T-helper 1 cell treated with Interleukin-12 subunit alpha and Interleukin-12 subunit beta and Interleukin-4 antibody, amounts not matched to agents 30 μg/mL and 1 μg/mL, for 36 hours (primary cell): Measurements from ENCODE around the gene ABCF2.

Experiments used
- H3K27ac Mint-ChIP-seq: one replicate; pipeline ENCODE4 v1.8.0; 2021; ENCODE audit warnings: mild to moderate bottlenecking, mixed read lengths
- H3K27me3 Mint-ChIP-seq: one replicate; pipeline ENCODE4 v1.8.0; 2021; ENCODE audit warnings: low read depth, mixed read lengths
- H3K36me3 Mint-ChIP-seq: one replicate; pipeline ENCODE4 v1.8.0; 2021; ENCODE audit warnings: low read depth, mixed read lengths
- H3K4me1 Mint-ChIP-seq: one replicate; pipeline ENCODE4 v1.8.0; 2021; ENCODE audit warnings: low read depth, mixed read lengths
- H3K4me3 Mint-ChIP-seq: one replicate; pipeline ENCODE4 v1.8.0; 2021; ENCODE audit warnings: mild to moderate bottlenecking, moderate library complexity, mixed read lengths
- H3K9me3 Mint-ChIP-seq: one replicate; pipeline ENCODE4 v1.8.0; 2021; ENCODE audit warnings: mixed read lengths

Gene ABCF2

DNA sequence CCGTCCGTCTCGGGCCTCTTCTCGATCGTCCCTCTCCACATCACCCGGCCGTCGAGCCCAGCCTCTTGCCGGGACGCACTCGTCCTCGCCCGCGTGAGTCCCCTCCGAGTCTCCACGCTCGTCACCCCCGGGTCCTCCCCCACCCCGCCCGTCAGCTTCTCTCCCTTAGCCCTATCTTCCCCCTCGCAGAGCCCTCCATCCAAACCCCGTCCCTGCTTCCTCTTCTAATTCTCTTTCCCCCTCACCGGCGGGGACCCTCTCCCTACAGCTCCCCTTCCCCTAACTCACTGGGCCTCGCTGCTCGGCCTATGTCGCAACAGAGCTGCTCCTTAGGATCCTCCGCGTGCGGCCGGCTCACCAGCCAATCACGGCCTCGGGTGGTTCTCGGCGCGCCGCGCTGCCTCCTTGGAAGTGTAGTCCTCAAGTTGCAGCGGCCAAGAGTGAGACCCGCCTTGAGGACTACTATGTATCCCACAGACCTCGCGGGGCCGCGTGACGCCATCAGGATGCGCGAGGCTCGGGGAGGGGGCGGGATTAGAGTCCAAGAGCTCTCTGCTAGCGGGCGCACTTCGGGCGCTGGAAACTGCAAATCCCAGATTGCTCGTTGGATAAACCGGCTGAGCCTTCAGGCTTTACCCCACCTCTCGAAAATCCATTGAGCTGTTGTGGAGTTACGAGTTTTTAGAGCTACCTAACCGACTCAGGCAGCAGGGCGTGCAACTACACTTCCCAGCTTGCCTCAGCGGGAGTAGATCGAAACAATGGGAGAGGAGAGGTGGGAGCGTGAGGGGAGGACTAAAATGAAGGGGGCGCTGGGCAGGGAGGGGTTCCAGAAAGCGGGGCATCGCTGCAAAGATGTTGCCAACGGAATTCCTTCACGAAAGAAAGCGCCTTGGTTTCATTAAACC, at the start of gene ABCF2:
TSS of gene ABCF2 (minus strand) at position 331 of the 908 bp plus-strand sequence. CDS start 747 bp downstream, outside the sequence.
- peaks cover 39% of the 10 kb centered on the region for H3K4me1 Mint-ChIP-seq
- peak within 1 kb of the TSS; percentile 95 for H3K4me3 Mint-ChIP-seq
- H3K27me3 Mint-ChIP-seq = peaks cover 6% of the 10 kb centered on the region
- peak within 1 kb of the TSS; percentile 94 for H3K27ac Mint-ChIP-seq
- H3K9me3 Mint-ChIP-seq = no peaks in the 10 kb centered on the region
- peaks cover 25% of the 10 kb centered on the region for H3K36me3 Mint-ChIP-seq

DNA sequence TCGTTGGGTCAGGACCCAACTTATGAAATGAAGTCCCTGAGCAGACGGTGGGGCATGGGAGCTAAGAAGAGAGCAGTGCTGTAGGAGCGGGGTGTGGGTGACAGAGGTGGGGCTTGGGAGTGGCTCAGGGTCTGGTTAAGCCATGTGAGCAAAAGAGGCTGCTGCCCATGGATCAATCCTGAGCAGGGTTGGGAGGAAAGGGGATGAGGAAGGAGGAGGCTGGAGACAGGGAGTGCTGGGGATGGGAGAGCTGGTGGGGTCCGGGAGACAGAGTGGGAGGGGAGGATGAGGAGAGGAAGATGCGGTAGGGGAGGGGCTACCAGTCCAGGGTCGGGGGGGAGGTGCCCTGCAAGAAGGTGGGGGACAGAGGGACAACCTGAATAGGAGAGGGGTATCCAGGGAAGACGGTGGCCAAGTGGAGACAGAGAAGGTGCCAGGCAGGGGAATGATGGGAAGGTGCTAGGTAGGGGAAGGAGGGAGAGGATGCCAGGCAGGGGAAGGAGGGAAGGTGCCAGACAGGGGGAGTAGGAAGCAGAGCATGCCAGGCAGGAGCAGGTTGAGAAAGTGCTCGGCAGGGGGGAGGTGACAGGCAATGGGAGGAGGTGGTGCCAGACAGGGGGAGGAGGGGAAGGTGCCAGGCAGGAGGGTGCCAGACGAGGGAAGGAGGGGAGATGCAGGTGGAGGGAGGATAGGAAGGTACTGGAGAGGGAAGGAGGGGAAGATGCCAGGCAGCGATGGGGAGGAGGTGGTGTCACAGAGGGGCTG, 49.0 kb upstream of the ABCF2 start:
- H3K27me3 Mint-ChIP-seq = peaks cover 13% of the 10 kb centered on the region
- peaks cover 9% of the 10 kb centered on the region for H3K4me1 Mint-ChIP-seq
- H3K4me3 Mint-ChIP-seq = peak overlapping the region; percentile 53
- no peaks in the 10 kb centered on the region for H3K9me3 Mint-ChIP-seq
- H3K36me3 Mint-ChIP-seq = no peaks in the 10 kb centered on the region
- H3K27ac Mint-ChIP-seq = no peak overlapping the region

DNA sequence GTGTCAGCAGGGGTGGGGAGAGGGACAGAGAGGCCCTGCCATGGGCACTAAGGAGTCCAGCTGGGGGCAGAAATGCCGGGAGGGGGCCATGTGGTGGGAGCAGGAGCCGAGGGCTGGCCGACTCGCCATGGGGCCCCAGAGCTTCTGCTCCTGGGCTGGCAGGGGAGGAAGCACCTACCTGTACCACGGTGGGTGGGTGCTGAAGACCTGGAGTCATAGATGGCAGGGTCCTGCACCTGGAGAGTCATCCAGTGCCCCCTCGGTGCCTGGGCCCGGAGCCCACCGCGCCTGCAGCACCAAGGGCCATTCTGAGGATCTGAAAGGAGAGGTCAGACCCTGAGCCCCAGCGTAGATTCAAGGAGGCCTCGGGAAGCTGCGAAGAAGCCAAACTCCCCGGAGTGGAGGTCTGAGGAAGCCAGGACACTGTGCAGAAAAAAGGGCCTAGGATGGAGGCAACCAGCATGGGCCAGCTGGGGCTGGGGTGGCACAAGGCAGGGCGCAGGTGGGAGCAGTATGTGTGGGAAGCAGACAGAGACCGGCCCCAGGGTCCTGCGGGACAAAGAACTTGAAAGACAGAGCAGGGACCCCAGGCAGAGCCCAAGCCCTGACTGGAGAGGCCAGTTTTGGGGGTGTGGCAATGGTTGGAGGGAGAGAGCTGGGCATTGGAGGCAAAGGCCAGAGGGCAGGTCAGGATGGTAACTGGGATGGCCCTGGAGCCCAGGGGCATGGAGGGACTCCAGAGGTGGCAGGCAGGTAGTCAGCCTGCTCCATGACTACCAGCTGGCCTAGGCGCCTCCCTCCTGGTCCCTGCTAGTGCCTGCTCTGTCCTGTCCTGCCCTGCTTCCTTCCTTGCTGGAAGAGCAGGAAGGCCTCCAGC, 48.2 kb upstream of the ABCF2 start:
- H3K4me3 Mint-ChIP-seq = peak overlapping the region; percentile 57
- no peak overlapping the region for H3K27ac Mint-ChIP-seq
- peaks cover 9% of the 10 kb centered on the region for H3K4me1 Mint-ChIP-seq
- peaks cover 12% of the 10 kb centered on the region for H3K27me3 Mint-ChIP-seq
- H3K9me3 Mint-ChIP-seq = no peaks in the 10 kb centered on the region
- no peaks in the 10 kb centered on the region for H3K36me3 Mint-ChIP-seq

DNA sequence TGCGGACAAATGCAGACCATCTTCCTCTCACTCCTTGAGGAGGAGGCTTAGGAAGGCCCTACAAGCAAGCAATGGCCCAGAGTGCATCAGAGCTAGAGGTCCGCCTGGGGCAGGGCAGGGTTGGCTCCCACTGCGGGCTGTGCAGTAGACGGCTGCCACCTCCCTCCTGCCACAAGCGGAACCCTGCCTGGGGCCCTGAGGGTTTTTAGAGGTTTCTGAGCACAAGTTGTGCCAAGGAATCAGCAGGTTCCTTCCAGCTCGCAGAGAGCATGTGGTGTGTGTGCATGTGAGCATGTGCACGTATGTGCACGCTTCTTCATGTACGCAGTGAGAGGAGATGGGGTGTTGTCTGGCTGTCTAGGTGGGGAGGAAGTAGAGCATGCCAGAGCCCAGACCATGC, 47.4 kb upstream of the ABCF2 start:
- H3K36me3 Mint-ChIP-seq = no peaks in the 10 kb centered on the region
- H3K9me3 Mint-ChIP-seq = no peaks in the 10 kb centered on the region
- H3K4me3 Mint-ChIP-seq = peak overlapping the region; percentile 8
- H3K27me3 Mint-ChIP-seq = peaks cover 12% of the 10 kb centered on the region
- H3K27ac Mint-ChIP-seq = no peak overlapping the region
- H3K4me1 Mint-ChIP-seq = peaks cover 9% of the 10 kb centered on the region

DNA sequence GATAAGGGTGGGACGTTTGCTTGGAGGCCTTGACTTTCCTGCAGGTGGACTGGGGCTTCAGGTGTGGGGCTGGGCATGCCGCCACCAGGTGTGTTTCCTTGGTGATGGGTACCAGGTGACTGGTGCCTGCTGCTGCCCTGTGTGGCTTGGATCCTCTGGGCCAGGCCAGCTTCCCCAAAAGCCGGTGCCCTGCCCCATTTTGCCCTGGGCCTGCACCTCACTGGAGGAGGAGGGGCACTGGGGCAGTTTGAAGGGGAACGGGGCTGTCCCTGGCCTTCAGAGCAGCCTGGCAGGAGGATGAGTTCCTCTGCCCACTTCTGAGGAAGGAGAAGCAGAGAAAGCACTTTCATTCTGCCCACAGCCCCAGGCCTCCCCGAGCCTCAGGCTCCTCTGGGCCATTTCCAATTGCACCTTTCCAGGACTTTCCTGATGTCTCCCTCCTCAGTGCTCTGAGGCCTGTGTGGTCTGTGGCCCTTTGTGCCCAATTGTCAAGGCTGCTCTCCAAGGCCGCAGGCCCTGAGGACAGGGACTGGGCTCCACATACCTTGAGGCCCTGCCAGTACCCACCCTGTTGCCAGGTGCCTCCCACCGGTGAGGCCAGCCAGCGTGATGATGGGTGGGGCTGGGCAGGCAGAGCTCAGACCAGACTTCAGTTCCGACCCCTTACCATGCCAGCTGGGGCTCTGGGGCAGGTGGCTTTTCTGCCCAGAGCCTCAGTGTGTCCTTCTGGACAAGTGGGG, 46.8 kb upstream of the ABCF2 start:
- peaks cover 12% of the 10 kb centered on the region for H3K27me3 Mint-ChIP-seq
- peaks cover 9% of the 10 kb centered on the region for H3K4me1 Mint-ChIP-seq
- no peaks in the 10 kb centered on the region for H3K36me3 Mint-ChIP-seq
- H3K9me3 Mint-ChIP-seq = no peaks in the 10 kb centered on the region
- no peak overlapping the region for H3K4me3 Mint-ChIP-seq
- no peak overlapping the region for H3K27ac Mint-ChIP-seq

DNA sequence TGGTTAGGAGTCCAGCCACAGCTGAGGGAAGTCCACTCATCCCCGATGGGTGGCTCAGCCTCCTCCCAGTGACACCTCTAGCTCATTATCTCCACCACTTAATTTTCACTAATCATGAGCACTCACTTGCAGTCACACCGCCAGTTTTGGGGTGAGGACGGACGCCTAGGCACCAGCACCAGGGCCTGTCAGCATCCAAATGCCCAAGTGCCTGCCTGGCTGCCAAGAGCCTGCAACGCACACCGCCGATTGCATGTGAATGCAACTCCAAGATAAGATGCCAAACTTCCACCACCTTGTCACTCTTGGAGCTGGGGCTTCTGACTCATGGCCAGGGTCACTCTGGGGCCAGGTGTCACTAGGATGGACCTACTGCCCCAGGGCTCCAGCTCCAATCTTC, 45.9 kb upstream of the ABCF2 start:
- H3K36me3 Mint-ChIP-seq = no peaks in the 10 kb centered on the region
- H3K27me3 Mint-ChIP-seq = peaks cover 7% of the 10 kb centered on the region
- peaks cover 9% of the 10 kb centered on the region for H3K4me1 Mint-ChIP-seq
- H3K27ac Mint-ChIP-seq = no peak overlapping the region
- H3K4me3 Mint-ChIP-seq = no peak overlapping the region
- H3K9me3 Mint-ChIP-seq = no peaks in the 10 kb centered on the region

DNA sequence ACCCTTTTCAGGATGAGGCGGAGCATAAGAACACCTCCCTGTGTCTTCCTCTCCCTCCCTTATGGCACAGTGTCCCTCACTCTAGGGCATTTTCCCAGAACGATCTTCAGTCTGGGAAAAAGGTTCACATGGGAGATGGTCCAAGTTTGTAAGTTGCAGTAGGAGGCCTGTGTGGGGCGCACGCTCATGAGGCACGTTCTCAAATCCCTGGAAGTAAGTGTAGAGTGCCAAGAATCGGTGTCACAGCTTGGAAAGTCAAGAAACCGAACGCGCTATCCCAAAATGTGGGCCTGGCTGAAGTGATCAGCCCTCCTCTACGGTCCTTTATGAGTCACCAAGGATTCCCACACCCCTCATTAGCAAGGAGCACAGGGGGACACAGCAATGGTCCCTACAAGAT, 45.4 kb upstream of the ABCF2 start:
- no peaks in the 10 kb centered on the region for H3K9me3 Mint-ChIP-seq
- H3K4me1 Mint-ChIP-seq = peaks cover 9% of the 10 kb centered on the region
- no peak overlapping the region for H3K4me3 Mint-ChIP-seq

DNA sequence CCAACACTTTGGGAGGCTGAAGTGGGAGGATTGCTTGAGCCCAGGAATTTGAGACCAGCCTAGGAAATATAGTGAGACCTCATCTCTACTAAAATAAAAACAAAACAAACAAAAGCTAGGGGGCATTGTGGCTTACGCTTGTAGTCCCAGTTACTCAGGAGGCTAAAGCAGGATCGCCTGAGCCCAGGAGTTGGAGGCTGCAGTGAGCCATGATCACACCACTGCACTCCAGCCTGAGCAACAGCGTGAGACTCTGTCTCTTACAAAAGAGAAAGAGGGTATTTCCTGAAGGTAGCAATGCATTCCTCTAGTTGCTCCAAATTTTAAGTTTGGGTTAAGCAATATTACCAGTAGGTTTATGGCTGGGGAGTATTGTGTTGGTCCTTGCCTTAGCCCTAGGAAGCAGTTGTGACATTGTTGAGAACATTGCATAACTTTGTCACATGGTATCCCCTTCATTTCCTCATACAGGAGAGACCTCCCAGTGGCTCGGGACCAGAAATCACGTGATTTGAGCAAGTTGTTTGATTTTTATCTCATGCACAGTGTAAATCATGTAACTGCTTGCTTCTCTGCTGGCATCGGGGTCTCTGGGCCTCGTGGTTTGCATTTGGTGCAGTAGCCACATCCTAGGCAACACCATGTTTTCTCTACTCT, 44.8 kb upstream of the ABCF2 start:
- H3K4me3 Mint-ChIP-seq = no peak overlapping the region
- no peaks in the 10 kb centered on the region for H3K36me3 Mint-ChIP-seq
- H3K4me1 Mint-ChIP-seq = peaks cover 8% of the 10 kb centered on the region
- H3K9me3 Mint-ChIP-seq = no peaks in the 10 kb centered on the region
- H3K27me3 Mint-ChIP-seq = peaks cover 7% of the 10 kb centered on the region
- H3K27ac Mint-ChIP-seq = no peak overlapping the region

More for the DNA sequence above, 45.4 kb upstream of the ABCF2 start:
- peaks cover 7% of the 10 kb centered on the region for H3K27me3 Mint-ChIP-seq
- H3K27ac Mint-ChIP-seq = no peak overlapping the region
- H3K36me3 Mint-ChIP-seq = no peaks in the 10 kb centered on the region

DNA sequence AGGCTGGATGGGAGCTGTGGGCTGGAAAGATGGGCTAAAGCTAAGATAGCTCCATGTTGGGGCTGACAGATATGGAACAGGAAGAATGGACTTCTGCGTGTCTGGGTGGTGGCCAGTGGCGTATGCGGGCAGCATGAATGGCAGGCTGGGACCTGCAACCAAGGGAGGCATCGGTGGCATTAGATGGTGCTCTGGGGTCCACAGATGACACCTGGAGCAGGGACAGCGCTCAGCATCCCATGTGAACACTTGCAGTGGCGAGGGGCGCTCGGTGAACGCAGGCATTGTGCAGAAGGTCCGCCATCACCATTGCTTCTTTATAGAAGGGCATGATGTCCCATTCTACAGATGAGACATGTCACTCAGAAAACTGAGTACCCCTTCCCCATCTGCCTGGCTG, 42.5 kb upstream of the ABCF2 start:
- no peak overlapping the region for H3K27ac Mint-ChIP-seq
- no peaks in the 10 kb centered on the region for H3K9me3 Mint-ChIP-seq
- no peaks in the 10 kb centered on the region for H3K27me3 Mint-ChIP-seq
- no peaks in the 10 kb centered on the region for H3K36me3 Mint-ChIP-seq
- H3K4me1 Mint-ChIP-seq = peaks cover 3% of the 10 kb centered on the region
- H3K4me3 Mint-ChIP-seq = no peak overlapping the region

DNA sequence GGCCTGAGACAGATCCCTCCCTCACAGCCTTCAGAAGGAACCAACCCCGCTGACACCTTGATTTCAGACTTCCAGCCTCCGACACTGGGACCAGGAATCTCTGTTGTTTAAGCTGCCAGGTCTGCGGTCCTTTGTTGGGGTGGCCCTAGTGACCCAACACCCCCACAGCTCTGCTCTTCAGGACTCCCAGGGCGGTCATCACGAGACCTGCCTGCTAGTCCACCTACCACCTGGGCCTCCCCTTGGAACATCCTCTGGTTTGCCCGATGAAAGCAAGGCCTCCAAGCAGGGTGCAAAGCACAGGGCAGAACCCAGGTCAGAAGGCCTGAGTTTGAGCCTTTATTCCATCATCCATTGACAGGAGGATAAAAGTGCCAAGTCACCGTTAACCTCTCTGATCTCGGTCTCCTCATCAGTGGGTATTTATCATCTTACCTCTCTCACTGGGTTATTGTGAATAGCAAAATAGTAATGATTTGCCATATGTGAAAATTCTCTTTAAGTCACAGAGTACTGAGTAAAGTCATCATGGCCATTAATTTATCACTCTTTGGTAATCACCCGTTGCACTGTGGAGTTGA, 38.4 kb upstream of the ABCF2 start:
- Mint-ChIP-seq H3K4me1 (no peaks in the 10 kb centered on the region), H3K27ac (no peak overlapping the region), H3K4me3 (no peak overlapping the region), H3K36me3 (no peaks in the 10 kb centered on the region), H3K9me3 (no peaks in the 10 kb centered on the region), H3K27me3 (no peaks in the 10 kb centered on the region)

DNA sequence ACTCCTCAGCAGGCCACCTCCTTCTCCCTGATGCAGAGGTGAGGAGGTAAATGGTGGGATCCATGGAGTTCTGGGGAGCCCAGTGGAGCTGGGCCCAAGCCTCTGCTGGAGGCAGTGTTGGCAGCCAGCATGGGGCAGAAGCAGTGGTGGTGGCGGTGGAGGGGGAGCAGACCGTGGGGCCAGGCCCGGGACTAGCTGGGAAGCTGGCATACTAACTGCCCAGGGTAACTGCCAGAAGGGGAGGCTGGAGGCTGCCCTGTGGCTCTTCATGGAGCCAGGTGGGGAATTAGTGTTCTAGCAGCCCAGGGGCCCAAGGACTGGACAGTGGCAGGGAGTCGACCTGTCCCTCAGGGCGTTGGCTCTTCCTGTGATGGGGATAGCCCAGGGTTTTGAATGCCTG, 37.6 kb upstream of the ABCF2 start:
- Mint-ChIP-seq H3K27me3 (no peaks in the 10 kb centered on the region), H3K4me3 (no peak overlapping the region), H3K27ac (no peak overlapping the region), H3K4me1 (no peaks in the 10 kb centered on the region), H3K36me3 (no peaks in the 10 kb centered on the region), H3K9me3 (no peaks in the 10 kb centered on the region)

DNA sequence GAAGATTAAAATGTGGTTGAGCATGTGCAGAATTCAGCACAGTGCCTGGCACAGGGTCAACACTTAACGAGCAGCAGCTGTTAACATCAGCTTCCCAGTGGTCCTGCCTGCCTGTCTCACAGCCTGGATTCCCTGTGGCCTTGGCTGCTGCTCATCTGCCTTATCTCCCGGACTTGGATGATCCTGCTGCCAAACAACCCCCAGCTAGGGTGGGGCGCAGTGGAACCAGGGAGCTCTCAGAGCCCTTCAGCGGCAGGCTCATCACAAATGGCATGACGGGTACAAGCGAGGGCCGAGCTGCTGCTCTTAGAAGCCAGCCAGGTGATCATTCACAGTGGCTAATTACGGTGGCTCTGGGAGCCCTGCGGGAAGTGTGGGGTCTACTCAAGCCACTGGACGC, 34.5 kb upstream of the ABCF2 start:
- no peak overlapping the region for H3K4me3 Mint-ChIP-seq
- H3K27me3 Mint-ChIP-seq = peaks cover 15% of the 10 kb centered on the region
- H3K36me3 Mint-ChIP-seq = no peaks in the 10 kb centered on the region
- H3K4me1 Mint-ChIP-seq = no peaks in the 10 kb centered on the region
- H3K27ac Mint-ChIP-seq = no peak overlapping the region
- no peaks in the 10 kb centered on the region for H3K9me3 Mint-ChIP-seq

DNA sequence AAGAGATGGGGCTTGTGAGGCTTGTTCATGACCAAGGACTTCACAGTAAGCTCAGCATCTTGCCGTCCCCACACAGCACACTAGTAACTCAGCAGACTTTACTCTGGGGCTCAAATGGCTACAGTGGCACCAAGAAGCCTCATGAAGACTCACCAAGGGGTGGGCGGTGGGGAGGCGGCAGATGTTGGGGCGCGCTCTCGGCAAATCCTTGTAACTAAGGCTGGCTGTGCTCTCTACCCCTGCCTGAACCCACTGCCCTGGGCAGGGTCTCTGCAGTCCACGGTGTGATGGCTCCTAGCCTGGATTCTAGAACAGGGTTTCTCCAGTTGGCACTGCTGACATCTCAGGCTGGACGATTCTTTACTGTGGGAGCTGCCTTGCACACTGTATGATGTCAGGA, 33.9 kb upstream of the ABCF2 start:
- Mint-ChIP-seq H3K27ac (no peak overlapping the region), H3K27me3 (peaks cover 18% of the 10 kb centered on the region), H3K9me3 (no peaks in the 10 kb centered on the region), H3K4me1 (no peaks in the 10 kb centered on the region), H3K4me3 (no peak overlapping the region), H3K36me3 (no peaks in the 10 kb centered on the region)
